Neural progenitor cell (in vitro differentiated cells): ENCODE measurements around the gene ZNF862. TPM values are rescaled to one million over a fixed set of nuclear protein-coding genes. Genes with fewer than 3 reads are reported as not detected.

ENCODE experiments used
- DNase-seq: peaks from one replicate; pipeline ENCODE4 v3.0.0-alpha.2; 2016; ENCODE audit warnings: low spot score
- H2AFZ ChIP-seq: fragments of 200-600 bp; sonication (generic); replicated peaks from 2 replicates; pipeline ENCODE4 v1.6.1; 2016; ENCODE audit warnings: antibody characterized with exemption
- H3F3A ChIP-seq: fragments of 200-600 bp; sonication (generic); 2 replicates; pipeline ENCODE4 v1.6.1; 2016; ENCODE audit warnings: antibody characterized with exemption, low read depth
- H3K27ac ChIP-seq: fragments of 200-600 bp; sonication (generic); 2 replicates; pipeline ENCODE4 v1.5.1; 2016; ENCODE audit warnings: mild to moderate bottlenecking
- H3K27me3 ChIP-seq: fragments of 200-600 bp; sonication (generic); 2 replicates; pipeline ENCODE4 v1.6.1; 2016; ENCODE audit warnings: mild to moderate bottlenecking, moderate library complexity
- H3K36me3 ChIP-seq: fragments of 200-600 bp; sonication (generic); 2 replicates; pipeline ENCODE4 v1.5.1; 2016
- H3K4me1 ChIP-seq: fragments of 200-600 bp; sonication (generic); 2 replicates; pipeline ENCODE4 v1.6.1; 2016; ENCODE audit warnings: mixed run types
- H3K4me2 ChIP-seq: fragments of 200-600 bp; sonication (generic); 2 replicates; pipeline ENCODE4 v1.6.1; 2016
- H3K4me3 ChIP-seq: fragments of 200-600 bp; sonication (generic); 2 replicates; pipeline ENCODE4 v1.5.1; 2016
- H3K79me2 ChIP-seq: fragments of 200-600 bp; sonication (generic); 2 replicates; pipeline ENCODE4 v1.6.1; 2016; ENCODE audit warnings: low read depth
- H3K9ac ChIP-seq: fragments of 200-600 bp; sonication (generic); 2 replicates; pipeline ENCODE4 v1.6.1; 2016
- H3K9me3 ChIP-seq: fragments of 200-600 bp; sonication (generic); 2 replicates; pipeline ENCODE4 v1.5.1; 2016; ENCODE audit warnings: low read depth
- H4K20me1 ChIP-seq: fragments of 200-600 bp; sonication (generic); 2 replicates; pipeline ENCODE4 v1.6.1; 2016; ENCODE audit warnings: low read depth
- H3K27ac Mint-ChIP-seq: 3 replicates; pipeline ENCODE4 v1.8.0; 2021; ENCODE audit warnings: mixed read lengths
- H3K27me3 Mint-ChIP-seq: 2 replicates; pipeline ENCODE4 v1.8.0; 2022; ENCODE audit warnings: low read depth, mild to moderate bottlenecking, inconsistent platforms, moderate library complexity, mixed read lengths; ENCODE audit not compliant: insufficient read depth
- H3K36me3 Mint-ChIP-seq: 3 replicates; pipeline ENCODE4 v1.8.0; 2021; ENCODE audit warnings: mixed read lengths
- H3K4me1 Mint-ChIP-seq: 3 replicates; pipeline ENCODE4 v1.8.0; 2021; ENCODE audit warnings: mixed read lengths
- H3K4me3 Mint-ChIP-seq: 3 replicates; pipeline ENCODE4 v1.8.0; 2021; ENCODE audit warnings: mild to moderate bottlenecking, moderate library complexity, mixed read lengths
- H3K9me3 Mint-ChIP-seq: 3 replicates; pipeline ENCODE4 v1.8.0; 2020; ENCODE audit warnings: mixed read lengths
- EZH2 ChIP-seq: fragments of 200-600 bp; sonication (generic); IDR thresholded peaks from 2 replicates; pipeline ENCODE4 v1.6.1; 2017; ENCODE audit warnings: antibody characterized with exemption, mild to moderate bottlenecking, moderate library complexity
- EZH2phosphoT487 ChIP-seq: fragments of 200-600 bp; sonication (generic); IDR thresholded peaks from 2 replicates; pipeline ENCODE4 v1.6.1; 2017; ENCODE audit warnings: antibody characterized with exemption
- total RNA-seq: library from RNA; depleted of rRNA; stranded (reverse); fragments of >200 nt; gene quantifications from 2 replicates; pipeline ENCODE4 v1.2.3, GENCODE V29; 2015; ENCODE audit warnings: low replicate concordance
- TF ChIP-seq, protein P1 (sequence below): fragments of 200-600 bp; sonication (generic); IDR thresholded peaks from 2 replicates; pipeline ENCODE4 v1.5.1; 2017; ENCODE audit warnings: antibody characterized with exemption, mild to moderate bottlenecking

ZNF862 gene
- total RNA-seq, 1 donor from 2014 or later: 5.9 TPM

DNA sequence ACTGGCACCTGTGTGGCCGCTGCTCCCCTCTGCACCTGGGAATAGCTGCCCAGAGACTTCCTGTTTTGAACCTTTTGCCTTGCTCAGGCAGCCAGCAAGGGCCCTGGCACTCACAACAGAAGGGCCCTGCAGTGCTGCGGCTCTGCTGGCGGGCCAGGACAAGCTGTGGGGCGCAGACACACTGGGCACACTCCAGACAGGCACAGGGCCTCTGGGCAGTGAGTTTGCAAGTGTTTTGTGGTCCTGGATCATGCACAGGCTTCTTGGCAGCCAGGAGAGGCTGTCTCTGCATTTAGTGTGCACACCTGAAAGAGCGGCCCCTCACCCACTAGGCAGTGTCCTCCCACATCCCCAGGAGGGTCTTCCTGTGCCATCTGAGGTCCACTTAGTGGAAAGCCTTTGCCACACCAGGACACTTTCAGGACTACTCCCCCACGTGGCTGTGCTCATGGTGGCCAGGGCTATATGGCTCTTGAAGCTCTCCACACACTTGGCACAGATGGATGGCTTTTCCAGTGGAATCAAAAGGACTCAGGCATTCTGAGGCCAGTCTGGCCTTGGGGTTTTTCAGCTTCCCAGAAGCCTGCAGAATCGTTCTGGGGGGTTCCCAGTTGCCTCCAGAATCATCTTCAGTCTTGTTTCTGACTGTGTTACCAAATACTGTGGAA, 30.6 kb downstream of the ZNF862 start:
- TF ChIP-seq, protein P1, sequence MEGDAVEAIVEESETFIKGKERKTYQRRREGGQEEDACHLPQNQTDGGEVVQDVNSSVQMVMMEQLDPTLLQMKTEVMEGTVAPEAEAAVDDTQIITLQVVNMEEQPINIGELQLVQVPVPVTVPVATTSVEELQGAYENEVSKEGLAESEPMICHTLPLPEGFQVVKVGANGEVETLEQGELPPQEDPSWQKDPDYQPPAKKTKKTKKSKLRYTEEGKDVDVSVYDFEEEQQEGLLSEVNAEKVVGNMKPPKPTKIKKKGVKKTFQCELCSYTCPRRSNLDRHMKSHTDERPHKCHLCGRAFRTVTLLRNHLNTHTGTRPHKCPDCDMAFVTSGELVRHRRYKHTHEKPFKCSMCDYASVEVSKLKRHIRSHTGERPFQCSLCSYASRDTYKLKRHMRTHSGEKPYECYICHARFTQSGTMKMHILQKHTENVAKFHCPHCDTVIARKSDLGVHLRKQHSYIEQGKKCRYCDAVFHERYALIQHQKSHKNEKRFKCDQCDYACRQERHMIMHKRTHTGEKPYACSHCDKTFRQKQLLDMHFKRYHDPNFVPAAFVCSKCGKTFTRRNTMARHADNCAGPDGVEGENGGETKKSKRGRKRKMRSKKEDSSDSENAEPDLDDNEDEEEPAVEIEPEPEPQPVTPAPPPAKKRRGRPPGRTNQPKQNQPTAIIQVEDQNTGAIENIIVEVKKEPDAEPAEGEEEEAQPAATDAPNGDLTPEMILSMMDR: no peak
- TF ChIP-seq EZH2: no peak
- TF ChIP-seq EZH2phosphoT487: no peak
- Mint-ChIP-seq H3K27ac (no peak overlapping the region), H3K9me3 (no peaks in the 10 kb centered on the region), H3K27me3 (peaks cover 12% of the 10 kb centered on the region), H3K36me3 (peaks cover 1% of the 10 kb centered on the region), H3K4me3 (no peak overlapping the region), H3K4me1 (peaks cover 14% of the 10 kb centered on the region)
- Histone ChIP-seq H3K4me2 (no peak overlapping the region), H3F3A (peaks cover 14% of the 10 kb centered on the region), H3K36me3 (no peaks in the 10 kb centered on the region), H3K27me3 (peaks cover 6% of the 10 kb centered on the region), H3K79me2 (no peaks in the 10 kb centered on the region), H3K4me1 (no peaks in the 10 kb centered on the region), H3K9me3 (no peaks in the 10 kb centered on the region), H4K20me1 (no peaks in the 10 kb centered on the region), H2AFZ (no peak overlapping the region), H3K27ac (no peak overlapping the region), H3K4me3 (no peak overlapping the region), H3K9ac (no peak overlapping the region)
- no peak for DNase-seq

DNA sequence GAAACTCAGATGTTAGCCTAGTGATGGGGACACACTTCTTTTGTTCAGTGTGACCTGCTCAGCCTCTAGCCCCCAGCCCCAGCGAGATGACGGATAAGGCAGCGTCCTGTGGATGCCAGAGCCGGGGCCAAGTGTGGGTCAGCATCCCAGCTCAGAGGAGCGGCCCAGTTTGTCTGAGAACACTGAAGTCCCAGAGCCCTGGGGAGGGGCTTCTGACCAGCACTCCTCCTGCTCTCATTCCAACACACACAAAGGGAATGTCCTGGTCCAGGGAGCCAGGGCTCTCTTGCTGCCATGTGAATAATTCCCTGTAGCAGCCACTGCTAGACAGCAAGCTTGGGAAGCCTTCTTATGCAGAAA, 31.1 kb downstream of the ZNF862 start:
- H3K79me2 ChIP-seq: no peaks in the 10 kb centered on the region
- no peak overlapping the region for H3K4me3 ChIP-seq
- H3K9me3 ChIP-seq: no peaks in the 10 kb centered on the region
- no peaks in the 10 kb centered on the region for H4K20me1 ChIP-seq
- H3K4me2 ChIP-seq: no peak overlapping the region
- Mint-ChIP-seq H3K4me1 (peaks cover 15% of the 10 kb centered on the region), H3K36me3 (peaks cover 1% of the 10 kb centered on the region), H3K27me3 (peaks cover 12% of the 10 kb centered on the region), H3K27ac (no peak overlapping the region), H3K4me3 (no peak overlapping the region), H3K9me3 (no peaks in the 10 kb centered on the region)
- H3K36me3 ChIP-seq: no peaks in the 10 kb centered on the region
- no peak overlapping the region for H2AFZ ChIP-seq
- no peak overlapping the region for H3K27ac ChIP-seq
- H3K27me3 ChIP-seq: peaks cover 10% of the 10 kb centered on the region
- peaks cover 14% of the 10 kb centered on the region for H3F3A ChIP-seq
- TF ChIP-seq EZH2phosphoT487: no peak
- no peak overlapping the region for H3K9ac ChIP-seq
- DNase-seq: no peak
- peaks cover 2% of the 10 kb centered on the region for H3K4me1 ChIP-seq

DNA sequence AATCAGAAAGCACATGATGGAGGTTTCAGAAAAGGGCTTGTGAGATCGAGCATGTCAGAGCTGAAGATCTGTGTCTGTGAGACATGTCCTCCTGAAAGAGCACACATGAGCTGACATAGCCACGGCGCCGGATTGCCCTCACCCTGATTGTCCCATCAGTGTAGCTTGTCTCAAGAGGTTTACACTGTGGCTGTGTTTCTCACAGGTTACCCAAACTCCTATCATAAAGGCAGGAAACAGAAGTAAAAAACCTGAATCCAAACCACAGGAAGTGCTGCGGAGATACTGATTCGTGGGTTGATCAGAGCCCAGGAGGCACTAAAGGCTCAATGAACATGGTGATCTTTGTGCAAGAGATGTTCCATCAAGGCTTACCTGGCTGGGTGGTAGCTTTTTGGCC, 31.7 kb downstream of the ZNF862 start:
- Mint-ChIP-seq H3K9me3 (no peaks in the 10 kb centered on the region), H3K4me3 (no peak overlapping the region), H3K27me3 (peaks cover 16% of the 10 kb centered on the region), H3K27ac (peak overlapping the region; percentile 60), H3K4me1 (peaks cover 21% of the 10 kb centered on the region), H3K36me3 (peaks cover 1% of the 10 kb centered on the region)
- Histone ChIP-seq H2AFZ (no peak overlapping the region), H3K36me3 (no peaks in the 10 kb centered on the region), H4K20me1 (no peaks in the 10 kb centered on the region), H3F3A (peaks cover 20% of the 10 kb centered on the region), H3K4me2 (no peak overlapping the region), H3K27ac (no peak overlapping the region), H3K79me2 (no peaks in the 10 kb centered on the region), H3K4me3 (no peak overlapping the region), H3K9ac (no peak overlapping the region), H3K27me3 (peaks cover 16% of the 10 kb centered on the region), H3K4me1 (peaks cover 7% of the 10 kb centered on the region), H3K9me3 (no peaks in the 10 kb centered on the region)
- TF ChIP-seq EZH2phosphoT487: no peak
- no peak for TF ChIP-seq EZH2
- TF ChIP-seq, protein P1: no peak
- DNase-seq: no peak

DNA sequence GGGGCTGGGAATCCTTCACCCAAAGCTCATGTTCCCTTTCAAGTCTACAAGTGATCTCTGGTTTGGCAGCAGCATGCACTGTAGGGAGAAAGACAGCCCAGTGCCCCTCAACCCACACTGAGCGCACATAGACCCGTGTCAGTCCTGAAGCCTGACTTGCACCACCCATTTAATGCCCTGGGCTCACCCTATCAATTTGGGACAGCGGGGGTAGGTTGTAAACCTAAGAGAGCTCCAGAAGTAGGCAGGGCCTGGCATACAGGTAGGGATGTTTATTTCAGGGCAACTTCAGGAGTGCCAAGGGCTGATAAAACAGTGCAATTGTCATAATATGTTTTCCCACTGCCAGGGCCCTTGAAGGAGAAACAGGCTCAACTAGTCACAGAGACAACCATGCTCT, 32.1 kb downstream of the ZNF862 start:
- no peak for TF ChIP-seq EZH2
- TF ChIP-seq, protein P1: no peak
- no peak for TF ChIP-seq EZH2phosphoT487
- peaks cover 24% of the 10 kb centered on the region for H3K4me1 Mint-ChIP-seq
- peak overlapping the region; percentile 11 for H3K27ac Mint-ChIP-seq
- no peak overlapping the region for H3K4me3 Mint-ChIP-seq
- no peak overlapping the region for H3K4me2 ChIP-seq
- H3K36me3 Mint-ChIP-seq: peaks cover 1% of the 10 kb centered on the region
- H3K9me3 Mint-ChIP-seq: no peaks in the 10 kb centered on the region
- no peaks in the 10 kb centered on the region for H3K79me2 ChIP-seq
- DNase-seq: no peak
- peaks cover 20% of the 10 kb centered on the region for H3F3A ChIP-seq
- H3K27me3 ChIP-seq: peaks cover 20% of the 10 kb centered on the region
- no peaks in the 10 kb centered on the region for H3K9me3 ChIP-seq
- no peak overlapping the region for H3K9ac ChIP-seq
- H3K4me3 ChIP-seq: no peak overlapping the region
- H2AFZ ChIP-seq: no peak overlapping the region
- H4K20me1 ChIP-seq: no peaks in the 10 kb centered on the region
- H3K27ac ChIP-seq: no peak overlapping the region
- H3K36me3 ChIP-seq: no peaks in the 10 kb centered on the region
- peaks cover 7% of the 10 kb centered on the region for H3K4me1 ChIP-seq
- H3K27me3 Mint-ChIP-seq: peaks cover 16% of the 10 kb centered on the region
